Measurements from ENCODE around the gene SLC22A4.

SLC22A4 gene

GRCh38 chr5:132277256-132277655, 16.9 kb upstream of the SLC22A4 start:
- DNase-seq: no peak

GRCh38 chr5:132277971-132278853, 16.0 kb upstream of the SLC22A4 start:
- DNase-seq: no peak

GRCh38 chr5:132279801-132280200, 14.4 kb upstream of the SLC22A4 start:
- DNase-seq: no peak

DNA sequence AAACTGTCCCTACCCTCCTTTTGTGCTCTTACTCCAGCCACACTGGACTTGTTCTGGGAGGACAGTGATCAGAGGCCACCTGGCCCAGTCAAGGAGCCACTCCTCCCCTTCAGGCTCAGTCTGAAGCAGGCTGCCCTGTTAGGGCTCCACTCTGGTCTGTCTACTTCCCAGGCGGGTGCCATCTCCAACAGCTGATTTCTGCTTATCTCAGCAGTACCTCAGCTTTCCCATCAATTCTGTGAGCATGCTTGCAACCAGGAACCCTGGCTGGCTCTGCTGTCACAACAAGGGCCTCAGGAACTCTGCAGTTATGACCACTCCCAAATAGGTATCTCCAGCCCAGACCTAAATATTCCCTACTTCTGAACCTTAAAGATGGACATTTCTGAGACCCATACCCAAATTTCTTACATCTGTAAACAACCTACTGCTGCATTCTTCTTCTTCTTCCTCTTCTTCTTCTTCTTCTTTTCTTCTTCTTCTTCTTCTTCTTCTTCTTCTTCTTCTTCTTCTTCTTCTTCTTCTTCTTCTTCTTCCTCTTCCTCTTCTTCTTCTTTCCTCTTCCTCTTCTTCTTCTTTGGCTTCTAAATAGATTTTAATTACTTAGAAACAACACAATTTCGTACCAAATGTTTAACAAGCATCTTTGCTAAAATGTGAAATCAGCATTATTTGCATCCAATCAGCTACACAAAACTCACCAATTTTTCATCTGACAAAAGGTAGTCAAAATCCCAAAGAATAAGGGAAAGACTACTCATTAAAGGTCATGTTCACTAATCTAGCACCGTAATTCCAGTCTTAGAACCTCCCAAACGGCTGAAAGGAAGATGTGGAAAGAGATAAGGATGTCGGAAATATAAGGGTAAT, 13.6 kb upstream of the SLC22A4 start:
- no peak for DNase-seq

DNA sequence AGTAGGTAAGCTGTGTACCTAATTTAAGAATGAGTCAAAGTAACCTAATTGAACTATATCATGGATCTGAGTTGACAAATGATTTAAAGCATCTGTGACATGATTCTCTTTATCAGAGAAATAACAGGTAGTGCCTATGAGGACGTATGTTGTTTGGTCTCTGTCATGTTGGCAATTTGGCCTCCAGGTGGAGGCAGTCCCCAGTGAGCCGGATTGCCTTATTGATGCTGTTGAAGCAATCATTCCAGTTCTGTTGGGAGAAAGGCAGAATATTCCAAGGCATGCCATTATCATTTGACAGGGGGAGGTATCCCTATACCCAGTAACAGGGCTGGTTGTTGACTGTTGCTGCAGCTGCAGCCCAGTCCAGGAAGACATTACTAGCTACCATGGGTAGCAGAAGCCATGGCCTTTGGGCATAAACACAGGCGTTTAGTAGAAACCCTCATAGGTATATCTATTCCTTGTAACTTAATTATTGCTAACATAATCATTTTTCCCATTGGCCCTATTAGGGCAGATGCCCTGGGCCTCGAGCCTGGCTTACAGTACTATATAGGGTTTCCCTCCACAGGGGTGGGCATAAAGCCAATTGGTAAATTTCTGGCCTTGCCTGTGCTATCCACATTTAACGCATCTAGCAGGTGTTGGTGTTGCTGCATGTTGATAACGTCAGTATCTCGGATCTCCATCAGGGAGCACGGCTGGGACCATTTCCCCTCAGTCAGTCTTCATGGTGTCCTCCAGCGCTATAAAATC, 12.2 kb upstream of the SLC22A4 start:
- no peak for DNase-seq

DNA sequence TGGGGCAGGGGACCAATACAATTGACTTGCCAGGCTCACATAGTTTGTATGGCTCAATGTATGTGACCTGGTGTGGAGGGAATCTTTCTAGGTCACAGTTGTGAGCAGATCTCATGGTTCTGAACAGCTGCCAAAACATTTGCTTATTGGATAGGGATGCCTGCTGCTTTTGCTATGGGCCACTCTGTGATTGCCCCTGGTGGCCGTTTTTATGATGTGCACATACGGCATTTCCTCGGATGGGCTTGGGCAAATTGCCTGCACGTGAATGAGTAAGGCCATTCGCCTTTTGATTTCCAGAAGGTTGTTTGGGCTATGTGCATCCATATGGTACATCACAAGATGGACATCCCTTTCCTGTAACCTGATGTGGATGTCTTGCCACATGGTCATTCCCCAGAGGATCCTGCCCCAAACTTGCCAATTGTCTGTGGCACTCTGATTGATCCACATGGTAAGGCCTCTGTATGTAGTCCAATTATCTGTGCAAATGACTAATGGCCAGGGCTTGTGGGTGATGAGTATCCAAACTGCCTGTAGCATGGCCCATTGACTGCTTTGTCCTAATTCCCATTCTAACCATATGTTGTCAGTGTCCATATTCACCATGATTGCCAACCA, 10.7 kb upstream of the SLC22A4 start:
- no peak for DNase-seq

DNA sequence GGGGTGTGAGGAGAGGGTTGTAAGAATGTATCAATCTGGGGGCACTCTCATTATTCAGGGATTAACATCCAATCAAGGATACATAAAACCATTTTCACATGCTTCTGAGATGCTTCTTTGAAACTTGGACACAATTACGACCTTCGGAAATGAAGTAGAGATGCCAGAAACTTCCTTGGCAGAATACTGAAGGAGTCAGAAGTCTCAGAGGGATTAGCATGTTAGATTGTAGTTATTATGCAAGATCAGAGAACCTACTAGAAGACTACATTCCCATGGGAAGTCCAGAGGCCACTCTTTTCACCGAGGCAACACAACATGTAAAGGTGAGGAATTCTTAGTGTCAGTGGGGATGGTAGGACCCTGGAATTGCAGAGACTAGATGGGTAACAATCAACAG, 5.1 kb upstream of the SLC22A4 start:
- no peak for DNase-seq

DNA sequence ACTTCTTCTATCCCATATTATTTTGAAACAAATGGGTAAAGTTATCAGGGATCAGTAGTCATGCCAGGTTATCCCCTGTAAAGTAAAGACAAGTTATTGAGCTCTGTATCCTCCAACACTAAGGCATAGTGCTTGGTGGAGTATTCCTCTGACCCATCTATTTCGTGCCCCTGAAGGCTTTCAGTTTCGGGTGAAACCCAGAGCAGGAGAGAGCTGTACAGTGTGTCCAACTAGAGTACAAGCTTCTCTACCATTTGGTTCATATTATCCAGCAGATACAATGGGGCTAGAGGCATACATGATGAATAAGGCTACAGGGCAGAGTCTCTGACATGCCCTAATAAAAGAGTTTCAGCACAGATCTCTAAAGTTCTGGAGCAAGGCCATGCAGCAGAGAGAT, 3.2 kb upstream of the SLC22A4 start:
- no peak for DNase-seq

DNA sequence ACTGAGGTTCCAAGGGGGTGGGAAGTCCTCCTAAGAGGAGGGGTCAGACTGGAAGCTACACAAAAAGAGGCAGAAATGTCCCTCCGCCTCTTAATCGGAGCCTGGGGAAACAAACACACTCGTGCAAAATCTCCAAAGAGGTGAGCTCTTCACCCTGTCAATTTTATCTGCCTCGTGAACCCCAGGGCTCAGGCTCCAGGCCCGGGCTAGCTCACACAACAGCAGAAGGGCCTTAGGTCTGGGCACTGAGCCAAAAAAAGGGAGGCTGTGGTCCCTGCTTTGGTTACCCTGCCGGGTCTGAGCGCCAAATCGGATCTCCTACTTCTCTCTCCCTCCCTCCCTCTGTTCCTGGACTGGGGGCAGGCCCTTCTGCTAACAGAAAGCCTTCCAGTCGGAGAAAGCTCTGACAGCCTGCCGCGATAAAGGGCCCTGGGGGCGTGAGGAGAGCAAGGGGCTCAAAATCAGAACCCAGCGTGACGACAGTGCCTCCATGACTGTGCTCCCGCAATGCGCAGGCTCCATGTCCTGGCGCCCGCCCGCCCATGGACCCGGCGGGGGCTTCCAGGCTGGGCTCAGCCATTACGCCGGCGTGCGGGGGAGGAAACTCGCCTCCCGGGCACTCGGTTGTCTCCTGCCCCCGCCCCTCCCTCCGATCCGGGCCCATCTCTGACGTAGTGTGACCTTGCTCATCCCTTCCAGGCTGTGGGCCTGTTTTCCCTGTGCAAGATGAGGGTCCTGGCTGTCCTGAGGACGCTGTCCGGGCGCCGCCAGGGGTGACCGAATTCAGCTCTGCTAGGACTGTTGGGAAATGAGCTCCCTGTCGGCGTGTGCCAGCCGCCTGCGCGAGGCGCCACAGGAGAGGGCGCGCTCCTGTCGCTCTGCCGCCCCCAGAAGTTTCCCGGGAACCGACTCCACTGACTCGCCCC, 865 bp upstream of the SLC22A4 start:
- peak; percentile 74 for DNase-seq

DNA sequence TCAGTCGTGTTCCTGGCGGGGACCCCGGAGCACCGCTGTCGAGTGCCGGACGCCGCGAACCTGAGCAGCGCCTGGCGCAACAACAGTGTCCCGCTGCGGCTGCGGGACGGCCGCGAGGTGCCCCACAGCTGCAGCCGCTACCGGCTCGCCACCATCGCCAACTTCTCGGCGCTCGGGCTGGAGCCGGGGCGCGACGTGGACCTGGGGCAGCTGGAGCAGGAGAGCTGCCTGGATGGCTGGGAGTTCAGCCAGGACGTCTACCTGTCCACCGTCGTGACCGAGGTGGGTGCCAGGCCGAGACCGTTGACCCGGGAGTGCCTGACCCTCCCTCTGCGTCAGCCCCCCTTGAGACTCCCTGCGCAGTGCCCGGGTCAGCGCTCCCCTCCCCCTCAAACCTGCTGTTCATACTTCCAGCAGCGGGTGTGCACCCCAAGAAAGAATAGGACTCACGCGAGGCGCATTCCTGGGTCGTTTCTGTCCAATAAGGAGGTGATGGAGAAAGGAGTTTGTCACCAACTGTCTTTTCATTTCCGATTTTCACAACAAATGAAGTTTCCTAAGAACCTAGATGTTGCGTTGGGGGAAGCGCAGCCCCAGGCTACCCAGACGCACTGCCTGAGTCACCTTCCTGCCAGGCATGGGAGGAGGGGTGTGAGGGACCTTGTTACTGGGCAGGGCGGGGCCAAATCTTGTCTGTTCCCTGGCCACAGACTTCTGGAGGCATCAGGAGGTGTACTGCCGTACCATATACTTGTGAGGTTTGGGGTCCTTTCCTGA, 722 bp downstream of the SLC22A4 start:
- no peak for DNase-seq

GRCh38 chr5:132295505-132296411, 1.6 kb downstream of the SLC22A4 start:
- no peak for DNase-seq

GRCh38 chr5:132296412-132297016, 2.3 kb downstream of the SLC22A4 start:
- DNase-seq: no peak

- no peak for DNase-seq
Measured at GRCh38 chr5:132297211-132297940, 3.2 kb downstream of the SLC22A4 start.

DNA sequence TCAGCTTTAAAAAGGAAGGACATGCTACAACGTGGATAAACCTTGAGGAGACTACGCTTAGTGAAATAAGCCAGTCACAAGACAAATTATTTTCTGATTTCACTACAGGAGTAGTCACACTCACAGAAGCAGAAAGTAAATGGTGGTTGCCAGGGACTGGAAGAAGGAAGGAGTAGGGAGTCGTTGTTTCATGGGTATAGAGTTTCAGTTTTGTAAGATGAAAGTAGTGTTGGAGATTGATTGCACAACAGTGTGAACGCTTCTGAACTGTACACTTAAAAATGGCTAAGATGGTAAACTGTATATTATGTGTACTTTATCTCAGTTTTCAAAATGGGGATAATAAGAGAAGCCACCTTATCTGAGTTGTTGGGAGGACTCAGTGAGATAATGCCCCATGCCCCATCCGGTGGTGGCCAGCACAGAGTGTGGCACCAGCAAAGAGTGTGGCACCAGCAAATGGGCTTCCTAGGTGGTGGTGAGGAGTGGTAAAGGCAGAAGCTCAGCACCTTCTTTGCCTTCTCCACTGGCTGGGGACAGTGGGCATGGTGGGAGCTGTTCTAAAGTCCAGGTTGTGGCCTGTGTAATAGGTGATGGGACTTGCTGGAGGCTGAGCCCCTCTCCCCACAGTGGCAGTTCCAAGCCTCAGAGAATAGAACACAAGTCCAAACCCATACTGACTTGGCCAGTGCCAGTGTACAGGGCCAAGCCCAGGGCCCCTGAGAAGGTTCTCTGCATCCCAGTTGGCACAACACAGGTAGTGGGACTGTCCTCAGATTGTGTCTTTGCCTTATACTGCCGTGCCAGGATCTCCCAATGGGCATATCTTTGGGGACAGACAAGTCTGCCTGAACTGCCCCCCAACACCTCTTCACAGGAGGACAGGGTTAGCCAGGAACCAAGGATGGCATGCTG, 4.4 kb downstream of the SLC22A4 start:
- DNase-seq: no peak

DNA sequence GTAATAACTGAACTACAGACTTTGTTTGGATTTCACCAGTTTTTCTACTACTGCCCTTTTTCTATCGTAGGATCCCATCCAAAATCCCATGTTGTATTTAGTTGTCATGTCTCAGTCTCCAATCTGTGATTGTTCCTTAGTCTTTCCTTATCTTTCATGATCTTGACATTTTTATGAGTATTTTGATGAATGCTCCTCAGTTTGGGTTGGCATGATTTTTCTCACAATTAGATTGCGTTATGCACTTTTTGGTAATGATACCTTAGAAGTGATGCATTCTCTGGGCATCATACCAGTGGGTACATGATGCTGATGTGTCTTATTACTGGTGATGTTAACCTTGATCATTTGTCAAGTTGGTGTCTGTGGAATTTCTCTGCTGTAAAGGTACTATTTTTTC, 5.7 kb downstream of the SLC22A4 start:
- DNase-seq: no peak

DNA sequence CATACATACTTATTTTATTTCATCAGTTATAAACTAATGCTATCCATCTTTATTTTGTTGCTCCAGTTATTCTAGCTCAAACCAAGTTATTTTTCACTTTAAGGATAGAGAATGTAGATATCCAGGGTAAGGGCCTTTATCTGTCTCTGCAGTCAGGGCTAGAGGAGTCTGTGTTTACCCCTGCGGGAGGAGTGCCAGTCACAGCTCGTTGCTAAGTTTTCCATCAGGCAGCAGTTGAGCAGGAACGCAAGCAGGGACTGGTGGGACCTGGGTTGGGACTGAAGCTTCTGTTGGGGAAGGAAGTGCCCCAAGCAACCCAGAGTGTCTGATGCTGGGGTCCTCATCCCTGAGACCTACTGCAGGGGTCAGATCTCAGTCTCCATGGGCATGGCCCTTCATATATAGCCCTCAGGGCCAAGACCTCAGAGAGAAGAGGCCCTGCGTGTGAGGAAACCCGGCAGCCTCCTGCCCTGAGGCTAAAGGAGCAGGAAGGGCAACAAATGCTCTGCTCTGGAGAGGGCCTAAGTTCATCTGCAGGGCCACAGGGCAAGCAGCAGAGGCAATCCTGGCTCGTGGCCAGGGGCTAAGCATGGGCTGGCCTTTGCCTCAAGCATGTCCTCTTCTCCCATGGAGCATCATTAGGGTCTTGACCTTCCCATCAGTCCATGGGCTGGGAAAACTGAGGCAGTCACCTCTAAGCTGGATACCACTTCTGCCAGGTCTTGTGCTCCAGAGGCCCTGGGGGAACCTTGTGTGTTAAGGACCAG, 6.6 kb downstream of the SLC22A4 start:
- DNase-seq: no peak

Measured in NCI-H2227 treated with DMSO at 0.1 percent for 48 hours (cell line).